Stomach (tissue), 9 donors: ENCODE data around the gene NRG3. TPM values are rescaled to one million over a fixed set of nuclear protein-coding genes. Genes with fewer than 3 reads are reported as not detected.

Source experiments
- DNase-seq, 2 donors: peaks; one replicate each; pipeline versions ENCODE4 v3.0.0 to v3.0.0-alpha.2; 2013 to 2019
- H3K27ac ChIP-seq, 5 donors: fragments of 200-600 bp in 4 of 5; sonication (generic) in 4 of 5; one replicate each; pipeline ENCODE4 v1.5.1; 2013 to 2019; ENCODE audit warnings: mild to moderate bottlenecking in 1 of 5, moderate library complexity in 1 of 5
- H3K27me3 ChIP-seq, 3 donors: fragments of 200-600 bp; sonication (generic); one replicate each; pipeline ENCODE4 v1.5.1; 2017 to 2019; ENCODE audit warnings: mixed run types in 1 of 3
- H3K36me3 ChIP-seq, 4 donors: fragments of 200-600 bp; sonication (generic); 1 replicate in 3 of 4; 2 replicates in 1 of 4; pipeline ENCODE4 v1.5.1; 2016 to 2019
- H3K4me1 ChIP-seq, 4 donors: fragments of 200-600 bp; sonication (generic); one replicate each; pipeline ENCODE4 v1.5.1; 2016 to 2019
- H3K4me3 ChIP-seq, 4 donors: fragments of 200-600 bp; sonication (generic) in 3 of 4; one replicate each; pipeline ENCODE4 v1.5.1; 2016 to 2019; ENCODE audit warnings: mild to moderate bottlenecking in 1 of 4
- H3K9me3 ChIP-seq, 4 donors: fragments of 200-600 bp; sonication (generic); one replicate each; pipeline ENCODE4 v1.5.1; 2016 to 2019
- EP300 ChIP-seq: sonication (generic); formaldehyde crosslinking; IDR thresholded peaks from one replicate; pipeline ENCODE4 v1.6.1; 2017; ENCODE audit warnings: antibody characterized with exemption
- POLR2A ChIP-seq, 4 donors: fragments of 450-650 bp; IDR thresholded peaks; one replicate each; pipeline ENCODE4 v1.6.1; 2016; ENCODE audit warnings: antibody characterized with exemption in 4 of 4, control low read depth in 2 of 4, mild to moderate bottlenecking in 1 of 4, moderate library complexity in 1 of 4
- POLR2AphosphoS5 ChIP-seq, 3 donors: sonication (generic); formaldehyde crosslinking; IDR thresholded peaks; one replicate each; pipeline ENCODE4 v1.6.1; 2016; ENCODE audit warnings: antibody characterized with exemption in 3 of 3
- WGBS, 5 donors: extraction: QIAGEN DNeasy Blood & Tissue Kit in 3 of 5; methylation state at CpG; one replicate each; pipeline versions ENCODE4 v1.1.5 to v1.1.7; 2013 to 2018; 5-methylcytosine and 5-hydroxymethylcytosine counted together
- intact Hi-C: fragments of 100-400 bp; cut with DNase I; formaldehyde crosslinking; loops from one replicate; pipeline ENCODE4 v1.15.1; 2023; ENCODE audit warnings: low total_unique reads
- polyA plus RNA-seq, 3 donors: library from polyadenylated mRNA; stranded (reverse); fragments of 200-250 nt; gene quantifications; one replicate each; pipeline ENCODE4 v1.2.3, GENCODE V29; 2013
- small RNA-seq, 4 donors: library from RNA; depleted of rRNA; stranded (forward); fragments of <200 nt; gene quantifications; one replicate each; pipeline ENCODE3, GENCODE V24; 2016
- total RNA-seq, 5 donors: library from RNA; depleted of rRNA; stranded (reverse); fragments of >200 nt; gene quantifications; one replicate each; pipeline versions ENCODE4 v1.1.0 to v1.2.3, GENCODE V29; 2014 to 2016
- TF ChIP-seq, protein P1 (sequence below), 7 experiments: fragments of 450-650 bp in 4 of 7; fragments of 200-600 bp in 3 of 7; sonication (generic) in 3 of 7; IDR thresholded peaks; one replicate each; pipeline ENCODE4 v1.5.1; 2016 to 2019; ENCODE audit warnings: antibody characterized with exemption in 7 of 7, control low read depth in 2 of 7, mild to moderate bottlenecking in 1 of 7
- donor health status: healthy with polysubstance abuse.
- donor health status: Bipolar disorder and iron deficiency.
- donor health status: healthy.

Gene NRG3
- total and polyA plus RNA-seq, 8 donors = 0.08 to 2.5 (median 0.52) TPM; not detected in 4

DNA sequence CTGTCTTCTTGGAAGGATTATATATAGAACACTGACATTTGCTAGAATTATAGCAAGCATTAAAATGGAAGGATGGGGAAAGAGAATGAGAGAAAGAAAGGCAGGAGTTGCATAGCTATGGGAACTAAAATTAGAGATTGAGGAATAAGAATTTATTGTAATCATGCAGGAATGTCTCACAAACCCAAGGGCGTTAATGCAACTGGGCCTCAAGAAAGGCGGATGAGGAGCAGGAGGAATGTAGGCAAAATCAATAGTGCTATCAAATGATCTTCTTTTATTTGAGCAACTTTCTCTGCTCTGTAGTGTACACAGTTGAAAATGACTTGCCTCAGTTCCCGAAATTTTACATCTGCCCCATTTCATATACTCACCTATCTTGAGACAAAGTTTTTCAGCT, 1132.5 kb downstream of the NRG3 start:
- Histone ChIP-seq H3K27ac (no peak overlapping the region), H3K9me3 (no peaks in the 10 kb centered on the region), H3K27me3 (no peaks in the 10 kb centered on the region), H3K36me3 (no peaks in the 10 kb centered on the region), H3K4me3 (no peak overlapping the region), H3K4me1 (no peaks in the 10 kb centered on the region)
- 66 to 84% (median 72%) methylated on average over 3 of the region's 3 CpGs for WGBS, 5 donors
- no peak for DNase-seq
- intact Hi-C loops = no loop called here
- TF ChIP-seq POLR2A (IDR thresholded peaks at IDR 0.05) (no peak), EP300 (no peak), POLR2AphosphoS5 (IDR thresholded peaks at IDR 0.05) (no peak)
- TF ChIP-seq, protein P1, sequence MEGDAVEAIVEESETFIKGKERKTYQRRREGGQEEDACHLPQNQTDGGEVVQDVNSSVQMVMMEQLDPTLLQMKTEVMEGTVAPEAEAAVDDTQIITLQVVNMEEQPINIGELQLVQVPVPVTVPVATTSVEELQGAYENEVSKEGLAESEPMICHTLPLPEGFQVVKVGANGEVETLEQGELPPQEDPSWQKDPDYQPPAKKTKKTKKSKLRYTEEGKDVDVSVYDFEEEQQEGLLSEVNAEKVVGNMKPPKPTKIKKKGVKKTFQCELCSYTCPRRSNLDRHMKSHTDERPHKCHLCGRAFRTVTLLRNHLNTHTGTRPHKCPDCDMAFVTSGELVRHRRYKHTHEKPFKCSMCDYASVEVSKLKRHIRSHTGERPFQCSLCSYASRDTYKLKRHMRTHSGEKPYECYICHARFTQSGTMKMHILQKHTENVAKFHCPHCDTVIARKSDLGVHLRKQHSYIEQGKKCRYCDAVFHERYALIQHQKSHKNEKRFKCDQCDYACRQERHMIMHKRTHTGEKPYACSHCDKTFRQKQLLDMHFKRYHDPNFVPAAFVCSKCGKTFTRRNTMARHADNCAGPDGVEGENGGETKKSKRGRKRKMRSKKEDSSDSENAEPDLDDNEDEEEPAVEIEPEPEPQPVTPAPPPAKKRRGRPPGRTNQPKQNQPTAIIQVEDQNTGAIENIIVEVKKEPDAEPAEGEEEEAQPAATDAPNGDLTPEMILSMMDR (IDR thresholded peaks at IDR 0.05) = no peak

DNA sequence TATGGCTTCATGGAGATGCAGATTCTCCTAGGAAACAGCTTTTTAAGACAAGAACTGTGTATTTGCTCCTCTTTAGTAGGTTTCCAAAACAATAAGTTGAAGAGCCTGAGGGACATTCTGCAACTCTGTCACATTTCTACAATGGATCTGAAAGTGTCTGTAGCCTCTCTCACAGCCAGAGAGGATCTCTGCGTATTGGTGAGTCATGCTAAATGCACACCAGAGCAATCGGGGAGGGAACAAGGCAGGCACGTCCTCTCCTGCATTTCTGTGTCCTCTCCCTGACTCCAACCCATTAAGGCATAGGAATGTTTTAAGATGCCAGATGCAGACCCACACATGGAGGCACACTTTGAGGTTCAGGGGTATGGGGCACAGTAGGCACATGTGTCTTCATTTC, 1137.9 kb downstream of the NRG3 start:
- TF ChIP-seq POLR2A (IDR thresholded peaks at IDR 0.05) (no peak), EP300 (no peak), POLR2AphosphoS5 (IDR thresholded peaks at IDR 0.05) (no peak)
- TF ChIP-seq, protein P1 (IDR thresholded peaks at IDR 0.05) = no peak
- no peak overlapping the region for H3K27ac ChIP-seq
- intact Hi-C loops = no loop called here
- 35 to 60% (median 47%) methylated on average over 3 of the region's 3 CpGs for WGBS, 5 donors
- H3K27me3 ChIP-seq = no peaks in the 10 kb centered on the region
- H3K4me3 ChIP-seq = no peak overlapping the region
- H3K36me3 ChIP-seq = no peaks in the 10 kb centered on the region
- no peaks in the 10 kb centered on the region for H3K9me3 ChIP-seq
- peak in 1 of 2 donors; percentile 2 for DNase-seq
- no peaks in the 10 kb centered on the region for H3K4me1 ChIP-seq

DNA sequence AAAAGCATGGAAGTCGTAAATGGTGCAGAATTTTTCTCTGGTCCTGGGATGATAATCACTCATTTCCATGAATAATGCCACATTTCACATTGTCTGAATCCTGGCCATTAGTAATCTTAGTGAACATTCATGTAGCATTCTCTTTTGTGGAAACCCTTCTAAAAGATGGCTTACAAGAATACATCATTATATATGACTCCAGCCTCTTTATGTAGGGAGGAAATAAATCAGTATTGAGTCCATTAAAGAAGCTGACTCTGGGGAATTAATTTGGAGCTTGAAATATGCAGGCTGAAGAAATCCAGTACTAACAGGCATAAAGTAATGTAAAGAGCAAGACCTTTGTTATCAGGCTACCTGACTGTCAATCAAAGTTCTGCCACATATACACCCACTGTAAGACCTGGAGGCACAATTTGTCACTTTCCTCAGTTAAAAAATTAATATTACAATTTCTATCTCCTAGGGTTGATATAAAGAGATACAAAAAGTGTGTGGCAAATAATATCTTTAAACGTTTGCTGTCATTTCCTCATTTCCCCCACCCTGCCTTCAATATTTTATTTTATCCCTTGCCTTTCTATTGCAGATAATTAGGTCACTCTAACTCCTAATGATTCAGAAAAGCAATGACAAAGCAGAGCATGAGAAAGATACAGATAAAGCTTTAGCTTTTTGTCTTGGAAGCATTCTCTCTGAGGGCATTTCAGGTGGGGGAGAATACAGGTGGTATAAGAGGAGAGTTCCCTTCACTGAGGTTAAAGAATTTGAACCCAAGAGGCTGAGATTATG, 1142.3 kb downstream of the NRG3 start:
- DNase-seq = no peak
- no peak overlapping the region for H3K27ac ChIP-seq
- H3K36me3 ChIP-seq = no peaks in the 10 kb centered on the region
- intact Hi-C loops = no loop called here
- TF ChIP-seq POLR2AphosphoS5 (IDR thresholded peaks at IDR 0.05) (no peak), EP300 (no peak), POLR2A (IDR thresholded peaks at IDR 0.05) (no peak)
- TF ChIP-seq, protein P1 (IDR thresholded peaks at IDR 0.05) = no peak
- H3K9me3 ChIP-seq = peaks cover 0 to 5% (median 0%) of the 10 kb centered on the region in 4 donors
- no peaks in the 10 kb centered on the region for H3K4me1 ChIP-seq
- H3K27me3 ChIP-seq = no peaks in the 10 kb centered on the region
- no peak overlapping the region for H3K4me3 ChIP-seq
- 64 to 73% (median 70%) methylated on average over 2 of the region's 2 CpGs for WGBS, 5 donors

DNA sequence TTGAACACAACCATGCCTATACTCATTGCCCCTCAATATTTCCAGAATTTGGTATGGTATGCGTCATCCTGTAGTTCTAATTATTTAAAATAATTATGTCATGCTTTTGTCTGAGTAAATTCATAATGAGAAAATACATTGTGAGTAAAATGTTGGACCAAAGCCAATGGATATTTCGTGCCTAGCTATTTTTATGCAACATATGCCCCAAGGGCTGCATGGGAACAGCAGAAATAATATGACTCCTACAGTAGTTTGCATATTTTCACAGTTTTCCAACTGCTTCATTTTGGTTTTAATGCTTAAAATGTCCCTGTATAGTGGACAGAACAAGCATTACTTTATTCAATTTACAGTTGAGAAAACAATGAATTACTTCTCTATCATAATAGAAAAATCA, 1148.7 kb downstream of the NRG3 start:
- Histone ChIP-seq H3K36me3 (no peaks in the 10 kb centered on the region), H3K4me3 (no peak overlapping the region), H3K9me3 (peaks cover 0 to 5% (median 0%) of the 10 kb centered on the region in 4 donors), H3K27ac (no peak overlapping the region), H3K27me3 (no peaks in the 10 kb centered on the region), H3K4me1 (no peaks in the 10 kb centered on the region)
- intact Hi-C loops = no loop called here
- DNase-seq = peak in 1 of 2 donors; percentile 9
- TF ChIP-seq POLR2AphosphoS5 (IDR thresholded peaks at IDR 0.05) (no peak), POLR2A (IDR thresholded peaks at IDR 0.05) (no peak), EP300 (no peak)
- TF ChIP-seq, protein P1 (IDR thresholded peaks at IDR 0.05) = no peak
- 53 to 71% (median 58%) methylated on average over 2 of the region's 2 CpGs for WGBS, 5 donors

Small RNA genes lying within 50 kb of the gene (small RNA-seq; reads per million reads assigned to genes)
- 0 reads per million in 4 donors for gene RNU6-441P
